ENCODE measurements around the gene ANK2. TPM values are rescaled to one million over a fixed set of nuclear protein-coding genes. Genes with fewer than 3 reads are reported as not detected.

ANK2 gene
- total and polyA plus RNA-seq, 4 donors: 0.32 to 2.2 (median 1.0) TPM

- Histone ChIP-seq H3K4me1 (ENCODE audit: control insufficient read depth in 4 of 4, insufficient read depth in 4 of 4, low read length in 3 of 4) (no peaks in the 10 kb centered on the region), H3K4me3 (ENCODE audit: low read depth in 1 of 3, low read length in 3 of 3) (no peak overlapping the region), H3K27ac (ENCODE audit: low read depth in 1 of 2, low read length in 2 of 2) (no peak overlapping the region), H3K36me3 (ENCODE audit: control insufficient read depth in 4 of 4, insufficient read depth in 3 of 4, low read depth in 1 of 4, low read length in 3 of 4) (no peaks in the 10 kb centered on the region), H3K27me3 (ENCODE audit: control insufficient read depth in 4 of 4, insufficient read depth in 4 of 4, low read length in 3 of 4) (no peaks in the 10 kb centered on the region), H3K9ac (ENCODE audit: low read depth in 1 of 2, low read length in 2 of 2) (no peak overlapping the region), H3K9me3 (ENCODE audit: control insufficient read depth in 4 of 4, low read length in 3 of 4) (no peaks in the 10 kb centered on the region)
- DNase-seq (ENCODE audit: low spot score): no peak
- TF ChIP-seq TAF1 (conservative IDR thresholded peaks at IDR 0.05) (no peak), SP1 (IDR thresholded peaks at IDR 0.05) (no peak), EGR1 (IDR thresholded peaks at IDR 0.05; ENCODE audit: low read depth in 2 of 2) (no peak), GABPA (IDR thresholded peaks at IDR 0.05 in 1 of 2, conservative IDR thresholded peaks at IDR 0.05 in 1 of 2) (no peak), RXRA (IDR thresholded peaks at IDR 0.05) (no peak), HNF4A (conservative IDR thresholded peaks at IDR 0.05) (no peak), FOXA1 (IDR thresholded peaks at IDR 0.05) (no peak), FOXA2 (IDR thresholded peaks at IDR 0.05) (no peak), JUND (IDR thresholded peaks at IDR 0.05) (no peak), MAX (IDR thresholded peaks at IDR 0.05) (no peak), REST (IDR thresholded peaks at IDR 0.05) (no peak)
- TF ChIP-seq, protein P1, sequence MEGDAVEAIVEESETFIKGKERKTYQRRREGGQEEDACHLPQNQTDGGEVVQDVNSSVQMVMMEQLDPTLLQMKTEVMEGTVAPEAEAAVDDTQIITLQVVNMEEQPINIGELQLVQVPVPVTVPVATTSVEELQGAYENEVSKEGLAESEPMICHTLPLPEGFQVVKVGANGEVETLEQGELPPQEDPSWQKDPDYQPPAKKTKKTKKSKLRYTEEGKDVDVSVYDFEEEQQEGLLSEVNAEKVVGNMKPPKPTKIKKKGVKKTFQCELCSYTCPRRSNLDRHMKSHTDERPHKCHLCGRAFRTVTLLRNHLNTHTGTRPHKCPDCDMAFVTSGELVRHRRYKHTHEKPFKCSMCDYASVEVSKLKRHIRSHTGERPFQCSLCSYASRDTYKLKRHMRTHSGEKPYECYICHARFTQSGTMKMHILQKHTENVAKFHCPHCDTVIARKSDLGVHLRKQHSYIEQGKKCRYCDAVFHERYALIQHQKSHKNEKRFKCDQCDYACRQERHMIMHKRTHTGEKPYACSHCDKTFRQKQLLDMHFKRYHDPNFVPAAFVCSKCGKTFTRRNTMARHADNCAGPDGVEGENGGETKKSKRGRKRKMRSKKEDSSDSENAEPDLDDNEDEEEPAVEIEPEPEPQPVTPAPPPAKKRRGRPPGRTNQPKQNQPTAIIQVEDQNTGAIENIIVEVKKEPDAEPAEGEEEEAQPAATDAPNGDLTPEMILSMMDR (IDR thresholded peaks at IDR 0.05; ENCODE audit: low read depth, low read length, missing input control): no peak
- 71% methylated on average over 1 of the region's 1 CpG for WGBS
These were observed 35.7 kb upstream of the ANK2 start for GRCh38 chr4:113013751-113014150.

DNA sequence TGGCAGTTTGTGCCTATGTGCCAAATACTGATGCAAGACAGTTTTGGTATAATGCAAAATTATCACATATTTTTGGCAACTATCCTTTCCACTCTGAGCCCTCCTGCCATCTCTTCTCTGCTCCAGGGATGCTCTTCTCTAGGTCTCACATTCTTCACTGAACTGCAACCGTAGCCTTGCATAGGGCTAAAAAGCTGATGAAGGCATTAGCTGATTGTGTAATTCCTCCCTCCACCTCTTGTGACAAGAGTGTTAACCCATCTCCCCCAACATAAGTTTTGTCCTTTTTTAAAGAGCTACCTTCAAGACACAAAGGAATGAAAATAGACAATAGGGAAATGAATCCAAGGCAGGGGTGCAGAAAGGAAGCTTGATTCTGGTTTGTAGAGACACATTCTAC, 33.1 kb upstream of the ANK2 start:
- no peaks in the 10 kb centered on the region for H3K9me3 ChIP-seq (ENCODE audit: control insufficient read depth in 4 of 4, low read length in 3 of 4)
- H3K4me3 ChIP-seq (ENCODE audit: low read depth in 1 of 3, low read length in 3 of 3): no peak overlapping the region
- TF ChIP-seq MAX (IDR thresholded peaks at IDR 0.05): no peak
- TF ChIP-seq GABPA (IDR thresholded peaks at IDR 0.05 in 1 of 2, conservative IDR thresholded peaks at IDR 0.05 in 1 of 2): no peak
- TF ChIP-seq REST (IDR thresholded peaks at IDR 0.05): no peak
- TF ChIP-seq EGR1 (IDR thresholded peaks at IDR 0.05; ENCODE audit: low read depth in 2 of 2): no peak
- no peak for TF ChIP-seq RXRA (IDR thresholded peaks at IDR 0.05)
- no peak for TF ChIP-seq RAD21 (IDR thresholded peaks at IDR 0.05)
- H3K9ac ChIP-seq (ENCODE audit: low read depth in 1 of 2, low read length in 2 of 2): no peak overlapping the region
- 91% methylated on average over 1 of the region's 1 CpG for WGBS
- H3K27ac ChIP-seq (ENCODE audit: low read depth in 1 of 2, low read length in 2 of 2): no peak overlapping the region
- no peaks in the 10 kb centered on the region for H3K4me1 ChIP-seq (ENCODE audit: control insufficient read depth in 4 of 4, insufficient read depth in 4 of 4, low read length in 3 of 4)
- no peaks in the 10 kb centered on the region for H3K36me3 ChIP-seq (ENCODE audit: control insufficient read depth in 4 of 4, insufficient read depth in 3 of 4, low read depth in 1 of 4, low read length in 3 of 4)
- H3K27me3 ChIP-seq (ENCODE audit: control insufficient read depth in 4 of 4, insufficient read depth in 4 of 4, low read length in 3 of 4): no peaks in the 10 kb centered on the region
- no peak for DNase-seq (ENCODE audit: low spot score)

All from liver (tissue), 9 donors.